Parathyroid adenoma (tissue), 2 donors: Measurements from ENCODE around the gene SUV39H2.

Source experiments
- H2AFZ ChIP-seq: fragments of 300-600 bp; sonication (generic); one replicate; pipeline ENCODE4 v1.7.0; 2017; ENCODE audit warnings: antibody characterized with exemption, mild to moderate bottlenecking
- H3K27ac ChIP-seq: fragments of 300-600 bp; sonication (generic); one replicate; pipeline ENCODE4 v1.7.0; 2017
- H3K27me3 ChIP-seq: fragments of 300-600 bp; sonication (generic); one replicate; pipeline ENCODE4 v1.7.0; 2017; ENCODE audit warnings: low read length; ENCODE audit not compliant: control insufficient read depth, insufficient read depth
- H3K36me3 ChIP-seq: fragments of 300-600 bp; sonication (generic); one replicate; pipeline ENCODE4 v1.7.0; 2017; ENCODE audit warnings: low read length; ENCODE audit not compliant: control insufficient read depth, insufficient read depth
- H3K4me1 ChIP-seq: fragments of 300-600 bp; sonication (generic); one replicate; pipeline ENCODE4 v1.7.0; 2017; ENCODE audit warnings: control low read depth
- H3K4me2 ChIP-seq: fragments of 300-600 bp; sonication (generic); one replicate; pipeline ENCODE4 v1.7.0; 2017; ENCODE audit warnings: low read length
- H3K4me3 ChIP-seq: fragments of 300-600 bp; sonication (generic); one replicate; pipeline ENCODE4 v1.7.0; 2017; ENCODE audit warnings: low read depth, low read length
- H3K79me2 ChIP-seq: fragments of 300-600 bp; sonication (generic); one replicate; pipeline ENCODE4 v1.7.0; 2017; ENCODE audit warnings: control low read depth
- H3K9ac ChIP-seq: fragments of 300-600 bp; sonication (generic); one replicate; pipeline ENCODE4 v1.7.0; 2017; ENCODE audit warnings: mild to moderate bottlenecking
- H3K9me3 ChIP-seq: fragments of 300-600 bp; sonication (generic); one replicate; pipeline ENCODE4 v1.7.0; 2017; ENCODE audit warnings: low read length; ENCODE audit not compliant: control insufficient read depth
- CTCF ChIP-seq: fragments of 300-600 bp; sonication (generic); IDR thresholded peaks from one replicate; pipeline ENCODE4 v1.7.0; 2017; ENCODE audit warnings: antibody characterized with exemption, mild to moderate bottlenecking
- donor health status: primary hyperparathyroidism.

SUV39H2 gene

GRCh38 chr10:14875941-14876340 lies 2.7 kb upstream of the SUV39H2 start:
- Histone ChIP-seq H3K9ac (no peak overlapping the region), H3K4me3 (no peak overlapping the region), H3K27ac (no peak overlapping the region), H3K4me1 (peaks cover 10% of the 10 kb centered on the region), H2AFZ (no peak overlapping the region), H3K79me2 (peaks cover 3% of the 10 kb centered on the region), H3K9me3 (no peaks in the 10 kb centered on the region), H3K36me3 (no peaks in the 10 kb centered on the region), H3K4me2 (no peak overlapping the region), H3K27me3 (no peaks in the 10 kb centered on the region)
- TF ChIP-seq CTCF = no peak

- no peak overlapping the region for H2AFZ ChIP-seq
- peaks cover 10% of the 10 kb centered on the region for H3K4me1 ChIP-seq
- no peak for TF ChIP-seq CTCF
- H3K9me3 ChIP-seq = no peaks in the 10 kb centered on the region
- no peak overlapping the region for H3K4me3 ChIP-seq
- H3K27me3 ChIP-seq = no peaks in the 10 kb centered on the region
- peaks cover 3% of the 10 kb centered on the region for H3K79me2 ChIP-seq
- no peak overlapping the region for H3K9ac ChIP-seq
- no peaks in the 10 kb centered on the region for H3K36me3 ChIP-seq
- no peak overlapping the region for H3K4me2 ChIP-seq
- no peak overlapping the region for H3K27ac ChIP-seq
Observed at GRCh38 chr10:14876764-14877163, 1.9 kb upstream of the SUV39H2 start.

GRCh38 chr10:14879124-14879927 lies 660 bp downstream of the SUV39H2 start:
- Histone ChIP-seq H3K79me2 (peaks cover 9% of the 10 kb centered on the region), H2AFZ (peak overlapping the region; percentile 90), H3K27ac (peak overlapping the region; percentile 40), H3K36me3 (no peaks in the 10 kb centered on the region), H3K9me3 (no peaks in the 10 kb centered on the region), H3K4me2 (peak overlapping the region; percentile 81), H3K27me3 (no peaks in the 10 kb centered on the region), H3K9ac (peak overlapping the region; percentile 55), H3K4me1 (peaks cover 10% of the 10 kb centered on the region), H3K4me3 (peak overlapping the region; percentile 73)
- no peak for TF ChIP-seq CTCF

- H3K27ac ChIP-seq = no peak overlapping the region
- H3K79me2 ChIP-seq = peaks cover 11% of the 10 kb centered on the region
- TF ChIP-seq CTCF = no peak
- no peaks in the 10 kb centered on the region for H3K27me3 ChIP-seq
- no peak overlapping the region for H3K9ac ChIP-seq
- H3K4me1 ChIP-seq = peaks cover 10% of the 10 kb centered on the region
- H3K9me3 ChIP-seq = no peaks in the 10 kb centered on the region
- peak overlapping the region; percentile 73 for H3K4me3 ChIP-seq
- H3K36me3 ChIP-seq = no peaks in the 10 kb centered on the region
- H3K4me2 ChIP-seq = peak overlapping the region; percentile 81
- H2AFZ ChIP-seq = peak overlapping the region; percentile 90
Observed at GRCh38 chr10:14879928-14880193, 1.2 kb downstream of the SUV39H2 start.

GRCh38 chr10:14880229-14880628 lies 1.6 kb downstream of the SUV39H2 start:
- no peak overlapping the region for H3K27ac ChIP-seq
- H3K9me3 ChIP-seq = no peaks in the 10 kb centered on the region
- peaks cover 11% of the 10 kb centered on the region for H3K79me2 ChIP-seq
- H3K4me1 ChIP-seq = peaks cover 10% of the 10 kb centered on the region
- H3K9ac ChIP-seq = no peak overlapping the region
- no peaks in the 10 kb centered on the region for H3K27me3 ChIP-seq
- TF ChIP-seq CTCF = no peak
- H3K4me2 ChIP-seq = no peak overlapping the region
- H3K4me3 ChIP-seq = no peak overlapping the region
- H3K36me3 ChIP-seq = no peaks in the 10 kb centered on the region
- peak overlapping the region; percentile 90 for H2AFZ ChIP-seq
